HG03565 (cell line): ENCODE measurements around the gene CNGA3.
"Not testable (repeated sequence)": the region's sequence is repeated elsewhere in the genome, so short reads cannot be mapped to it uniquely, and the experiment has no call there.

Experiments
- ATAC-seq: cut with Tn5 transposase; IDR thresholded peaks from one replicate; pipeline ENCODE4 v1.9.1; 2021; ENCODE audit warnings: mild to moderate bottlenecking, moderate library complexity; ENCODE audit not compliant: unreplicated experiment

The CNGA3 gene

DNA sequence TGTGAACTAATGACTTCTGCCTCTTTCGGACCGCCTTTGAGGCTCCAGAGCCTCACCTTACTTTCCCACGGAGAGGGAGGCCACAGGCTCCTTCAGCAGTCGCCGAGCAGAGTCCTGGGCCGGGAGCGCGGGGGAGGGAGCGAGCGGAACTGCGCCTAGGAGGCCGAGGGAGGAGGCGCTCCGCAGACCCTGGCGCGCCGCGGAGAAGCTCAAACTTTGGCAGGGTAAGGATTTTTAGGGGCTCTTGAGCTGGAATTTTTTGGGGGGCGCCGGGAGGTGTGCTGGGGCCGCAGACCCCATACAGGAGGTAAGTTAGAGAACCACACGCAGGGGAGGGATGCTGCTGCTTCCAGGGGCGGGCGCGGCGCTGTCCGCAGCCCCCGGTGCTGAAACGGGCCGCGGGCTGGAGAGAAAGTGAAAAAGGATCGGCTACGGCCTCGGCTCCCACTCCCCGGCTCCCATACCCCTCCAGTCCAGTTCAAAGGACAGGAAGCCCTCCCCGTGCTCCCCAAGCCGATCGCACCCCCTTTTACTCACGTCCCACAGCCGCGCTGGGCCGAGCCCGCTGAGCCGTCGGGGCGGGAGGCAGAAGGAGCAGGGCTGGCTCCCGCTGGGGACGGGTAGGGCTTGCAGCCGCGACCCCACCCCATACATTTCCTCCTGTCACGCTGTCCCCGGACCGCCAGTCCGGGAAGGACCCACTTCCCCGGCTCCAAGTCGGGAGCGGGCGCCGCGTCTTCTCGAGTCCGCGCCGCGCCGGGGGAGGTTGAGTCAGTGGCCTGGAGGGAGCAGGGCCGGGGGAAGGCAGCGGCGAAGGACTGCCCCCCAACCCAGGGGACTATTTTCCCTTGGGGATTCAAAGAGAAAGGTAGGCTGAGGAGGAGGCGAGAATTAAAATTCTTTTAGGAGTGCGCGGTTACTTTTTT is at the start of gene CNGA3:
TSS of gene CNGA3 (plus strand) at position 146 of the 926 bp plus-strand sequence. CDS start 23,520 bp downstream, outside the sequence.
- ATAC-seq = no peak

DNA sequence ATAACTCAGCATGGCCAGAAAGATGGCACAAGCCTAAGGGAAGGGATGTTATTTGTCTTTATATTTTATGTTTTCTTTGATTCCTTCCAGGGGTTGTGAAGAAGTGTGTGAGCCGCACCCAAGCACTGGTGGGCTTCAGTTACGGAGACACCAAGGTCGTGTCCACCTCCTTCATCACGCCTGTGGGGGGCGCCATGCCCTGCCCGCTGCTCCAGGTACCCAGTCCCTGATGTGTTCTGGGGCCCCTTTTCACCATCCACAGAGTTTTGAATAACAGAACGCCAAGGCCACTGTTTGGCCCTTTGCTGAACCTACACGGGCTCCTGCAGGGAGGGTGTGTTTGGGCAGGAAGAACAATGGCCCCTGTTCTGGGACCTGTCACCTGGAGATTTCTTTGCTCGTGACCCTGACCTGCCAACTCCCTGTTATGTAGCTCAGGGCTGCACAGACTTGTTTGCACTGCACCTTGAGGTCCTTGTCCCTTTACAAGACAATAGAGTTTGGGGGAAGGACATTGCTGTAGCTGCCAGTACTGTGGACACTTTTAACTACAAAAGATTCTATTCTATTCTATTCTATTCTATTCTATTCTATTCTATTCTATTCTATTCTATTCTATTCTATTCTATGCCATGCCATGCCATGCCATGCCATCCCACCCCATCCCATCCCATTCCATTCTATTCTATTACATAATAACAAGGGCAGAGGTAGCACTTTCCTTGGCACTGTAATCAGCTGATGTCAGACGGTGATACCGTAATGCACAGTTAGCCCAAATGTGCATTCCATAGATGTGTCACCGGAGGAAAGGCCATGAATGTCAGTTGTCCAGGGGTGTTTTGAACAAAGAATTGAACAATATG is 48.2 kb upstream of the CNGA3 start:
- ATAC-seq = no peak

DNA sequence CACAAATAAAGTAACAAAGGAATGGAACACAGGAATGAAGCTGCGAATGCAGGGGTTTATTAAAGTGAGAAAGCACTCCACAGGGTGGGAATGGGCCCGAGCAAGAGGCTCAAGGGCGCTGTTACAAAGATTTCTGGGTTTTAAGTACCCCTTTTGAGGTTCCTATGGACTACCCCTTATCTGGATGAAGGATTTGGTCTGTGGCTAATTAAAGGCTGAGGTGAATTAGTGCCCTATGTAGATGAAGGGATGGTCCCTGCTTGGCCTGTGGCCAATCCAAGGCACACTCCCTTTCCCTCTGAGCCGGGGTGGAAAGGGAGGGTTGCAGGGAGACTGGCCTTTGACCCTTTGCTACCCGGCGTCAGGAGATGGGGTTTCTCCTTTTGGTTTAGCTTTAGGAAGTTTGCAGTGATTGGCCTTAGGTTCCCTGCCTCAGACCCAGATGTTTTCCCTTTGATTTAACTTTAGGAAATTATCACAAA is 47.5 kb upstream of the CNGA3 start:
- no peak for ATAC-seq

DNA sequence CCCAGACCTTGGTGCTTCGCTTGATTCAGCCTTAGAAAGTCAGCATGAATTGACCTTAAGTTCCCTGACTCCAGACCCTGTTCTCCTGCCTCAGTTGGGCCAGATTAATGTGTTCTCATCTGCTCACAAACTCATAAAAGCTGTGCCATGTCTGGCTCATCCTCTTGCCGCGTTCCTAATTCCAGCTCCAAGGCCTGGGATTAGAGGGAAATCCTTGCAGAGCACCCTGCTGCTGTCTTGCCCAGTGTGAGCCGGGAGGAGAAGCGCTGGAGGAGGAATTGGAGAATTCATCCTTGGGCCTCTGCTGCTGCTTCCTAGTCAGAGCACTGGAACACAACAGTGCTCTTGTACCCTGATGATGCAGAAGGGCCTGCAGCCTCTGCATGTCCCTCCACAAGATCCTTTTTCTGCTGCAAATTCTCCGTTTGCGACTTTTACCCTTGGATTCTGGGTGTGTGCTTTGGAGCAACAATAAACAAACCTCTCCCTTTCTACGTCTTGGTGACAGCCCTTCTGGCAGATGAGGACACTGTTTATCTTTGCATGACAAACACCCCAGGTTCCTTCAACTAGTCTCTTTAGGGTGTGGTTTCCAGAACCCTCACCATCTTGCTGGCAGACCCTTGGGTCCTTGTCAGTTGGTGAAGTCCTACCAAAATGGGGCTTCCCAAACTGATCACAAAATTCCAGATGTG is 46.9 kb upstream of the CNGA3 start:
- ATAC-seq = no peak

DNA sequence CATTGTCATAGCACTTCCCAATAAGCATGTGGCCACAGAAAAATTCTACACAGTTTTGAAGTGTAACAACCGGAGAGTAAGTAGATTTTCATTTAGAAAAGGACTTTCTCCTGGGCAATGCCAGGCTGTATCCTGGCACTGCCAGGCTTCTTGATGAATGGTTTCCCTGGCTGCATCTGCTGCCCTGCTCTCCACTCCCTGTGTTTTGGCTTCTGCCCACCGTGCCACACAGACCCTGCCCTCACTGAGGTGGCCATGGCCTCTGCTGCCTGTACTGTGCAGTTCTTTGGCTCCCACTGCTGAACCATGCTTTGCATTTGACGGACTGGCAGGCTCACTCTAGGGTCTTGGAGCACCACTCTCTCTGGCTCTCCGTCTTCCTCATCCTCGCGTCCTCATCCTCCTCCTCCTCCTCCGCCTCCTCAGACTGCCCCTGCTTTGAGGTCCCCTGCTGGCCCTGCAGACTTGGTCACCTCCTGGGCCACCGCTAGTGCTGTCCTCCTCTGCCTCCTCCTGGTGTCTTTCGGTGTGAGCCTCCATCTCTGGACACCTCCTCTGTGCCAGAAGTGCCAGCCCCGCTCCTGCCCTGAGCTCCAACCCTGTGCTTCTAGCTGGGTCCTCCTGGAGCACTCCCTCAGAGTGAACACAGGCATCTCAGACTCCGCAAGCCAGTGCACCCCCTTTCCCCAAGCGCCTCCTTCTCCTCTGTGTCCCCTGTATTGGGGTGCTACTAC is 45.9 kb upstream of the CNGA3 start:
- ATAC-seq = no peak

DNA sequence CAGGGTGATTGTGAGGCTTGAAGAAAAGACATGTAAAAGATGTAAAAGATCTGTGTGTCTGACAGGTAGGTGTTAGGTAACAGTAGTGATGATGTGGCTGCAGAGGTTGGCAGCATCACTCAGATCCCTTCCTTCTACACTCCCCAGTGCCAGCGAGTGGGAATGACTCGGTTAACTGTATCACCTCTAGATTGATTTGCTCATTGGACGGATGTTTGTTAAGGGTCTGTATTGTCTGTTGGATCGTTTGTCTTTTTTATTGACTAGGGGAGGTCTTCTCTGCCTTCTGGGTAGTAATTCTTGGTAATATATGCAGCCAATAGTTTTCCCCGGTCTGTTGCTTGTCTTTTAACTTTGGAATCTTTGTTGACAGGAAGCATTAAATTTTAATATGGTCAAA is 44.8 kb upstream of the CNGA3 start:
- ATAC-seq = no peak

DNA sequence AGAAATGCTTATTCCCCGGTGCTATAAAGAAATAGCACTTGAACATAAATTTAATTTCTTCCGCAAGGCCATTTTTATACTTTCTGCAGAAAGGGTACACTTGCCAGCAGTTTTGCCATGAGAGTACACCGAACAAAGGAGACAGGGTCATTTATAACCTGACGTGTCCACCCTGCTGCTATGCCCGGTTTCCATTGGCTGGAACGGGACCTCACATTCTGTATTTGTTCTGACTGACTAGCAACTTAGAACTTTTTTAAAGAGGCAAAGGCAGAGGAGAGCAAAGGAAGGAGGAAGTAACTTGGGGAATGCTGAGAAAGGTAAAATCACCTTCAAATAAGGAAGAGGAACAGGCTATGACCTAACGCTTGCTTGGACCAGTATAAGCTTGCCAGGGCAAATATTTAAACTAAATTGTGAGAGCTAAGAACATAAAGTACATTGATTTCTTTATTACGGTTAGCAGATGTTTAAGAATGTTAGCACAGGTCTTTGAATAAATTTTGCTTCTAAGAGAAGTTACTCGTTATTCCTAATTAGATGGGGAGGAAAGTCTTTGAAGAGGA is 39.0 kb upstream of the CNGA3 start:
- ATAC-seq = not testable (repeated sequence)

DNA sequence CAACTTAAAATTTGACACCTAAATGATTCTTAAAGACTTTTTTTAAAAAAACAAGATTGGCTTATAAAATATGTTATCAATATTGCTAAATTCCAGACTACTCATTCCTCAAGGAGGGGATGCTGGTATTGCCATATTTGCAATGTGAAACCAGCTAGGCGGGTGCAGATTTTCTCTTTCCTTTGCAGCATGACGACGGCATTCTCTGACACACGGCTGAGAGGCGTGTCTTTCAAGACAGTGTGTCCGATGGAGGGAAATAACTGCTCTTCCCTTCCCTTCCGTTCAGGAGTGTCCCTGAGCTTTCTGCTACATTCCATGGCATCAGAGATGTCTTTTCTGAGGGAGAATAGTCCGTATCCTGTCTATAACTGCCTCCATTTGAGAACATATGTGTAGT is 38.2 kb upstream of the CNGA3 start:
- ATAC-seq = no peak

DNA sequence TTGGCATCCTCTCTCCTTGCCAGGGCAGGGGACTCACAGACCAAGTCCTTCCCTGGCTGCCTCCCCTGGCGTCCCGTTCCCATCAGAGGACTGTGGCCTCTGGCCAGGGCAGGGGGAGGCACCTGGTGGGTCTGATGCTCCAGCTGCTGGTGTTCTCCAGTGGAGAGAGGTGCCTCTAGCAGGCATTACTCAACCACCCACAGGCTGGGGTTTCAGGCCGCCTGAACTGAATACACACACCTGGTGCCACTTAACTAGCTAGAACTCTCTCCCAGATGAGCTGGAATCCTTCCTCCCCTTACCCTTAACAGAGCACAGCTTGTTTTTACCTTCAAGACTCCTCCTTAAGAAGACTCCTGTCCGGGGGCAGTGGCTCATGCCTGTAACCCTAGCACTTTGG is 37.7 kb upstream of the CNGA3 start:
- no peak for ATAC-seq

DNA sequence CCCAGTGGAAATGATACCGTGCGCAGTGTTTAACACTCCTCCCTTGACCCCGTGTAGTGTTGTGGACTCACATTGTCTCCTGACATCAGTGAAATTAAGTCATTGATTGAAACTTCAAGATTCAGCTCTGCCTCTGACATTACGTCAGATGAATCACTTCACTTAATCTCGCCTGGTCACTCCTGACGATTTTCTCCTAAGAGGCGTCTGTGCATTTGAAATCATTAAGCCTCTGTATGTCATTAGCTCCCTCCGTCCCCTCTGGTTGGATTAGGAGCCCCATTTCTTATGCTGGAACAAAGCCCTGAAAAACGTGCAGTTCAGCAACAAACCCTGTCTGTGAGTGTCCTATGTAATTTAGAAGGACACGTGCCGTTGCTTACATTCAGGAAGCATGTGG is 36.7 kb upstream of the CNGA3 start:
- ATAC-seq = no peak

DNA sequence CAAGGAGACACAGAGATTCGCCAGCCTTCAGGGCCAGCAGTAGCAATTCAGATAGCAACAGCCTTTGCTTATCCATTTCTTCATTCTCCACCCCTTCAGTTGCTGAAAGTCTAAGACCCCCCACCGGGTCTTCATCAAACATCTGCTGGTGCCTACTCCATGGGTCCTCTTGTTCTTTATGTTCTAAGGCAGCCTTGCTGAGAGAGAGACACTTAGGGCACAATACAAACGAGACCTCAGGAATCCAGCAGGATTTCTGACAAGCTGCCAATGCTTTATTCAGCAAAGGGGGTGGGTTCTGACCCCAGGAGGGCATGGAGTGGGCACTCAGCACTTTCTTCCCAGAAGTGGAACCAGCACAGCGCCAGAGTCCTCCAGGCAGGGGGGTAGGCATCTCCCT is 36.2 kb upstream of the CNGA3 start:
- ATAC-seq = no peak

DNA sequence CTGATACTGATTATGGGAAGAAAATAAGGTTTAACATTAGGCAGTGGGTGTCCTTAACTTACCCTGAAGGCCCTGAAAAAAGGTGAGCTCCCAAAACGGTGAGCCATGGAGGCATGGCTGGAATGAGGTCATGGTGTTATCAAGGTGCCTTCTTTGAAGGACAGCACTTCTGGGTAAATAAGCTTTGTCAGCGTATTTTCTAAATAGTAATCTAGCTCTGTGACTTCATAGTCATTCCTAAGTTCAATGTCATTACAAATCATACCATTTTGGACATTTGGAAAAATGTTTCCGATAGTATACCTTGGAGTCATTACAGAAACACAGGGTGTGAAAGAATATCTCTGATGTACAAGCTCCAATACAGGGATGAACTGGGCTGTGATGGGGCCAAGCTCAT is 35.2 kb upstream of the CNGA3 start:
- ATAC-seq = no peak

DNA sequence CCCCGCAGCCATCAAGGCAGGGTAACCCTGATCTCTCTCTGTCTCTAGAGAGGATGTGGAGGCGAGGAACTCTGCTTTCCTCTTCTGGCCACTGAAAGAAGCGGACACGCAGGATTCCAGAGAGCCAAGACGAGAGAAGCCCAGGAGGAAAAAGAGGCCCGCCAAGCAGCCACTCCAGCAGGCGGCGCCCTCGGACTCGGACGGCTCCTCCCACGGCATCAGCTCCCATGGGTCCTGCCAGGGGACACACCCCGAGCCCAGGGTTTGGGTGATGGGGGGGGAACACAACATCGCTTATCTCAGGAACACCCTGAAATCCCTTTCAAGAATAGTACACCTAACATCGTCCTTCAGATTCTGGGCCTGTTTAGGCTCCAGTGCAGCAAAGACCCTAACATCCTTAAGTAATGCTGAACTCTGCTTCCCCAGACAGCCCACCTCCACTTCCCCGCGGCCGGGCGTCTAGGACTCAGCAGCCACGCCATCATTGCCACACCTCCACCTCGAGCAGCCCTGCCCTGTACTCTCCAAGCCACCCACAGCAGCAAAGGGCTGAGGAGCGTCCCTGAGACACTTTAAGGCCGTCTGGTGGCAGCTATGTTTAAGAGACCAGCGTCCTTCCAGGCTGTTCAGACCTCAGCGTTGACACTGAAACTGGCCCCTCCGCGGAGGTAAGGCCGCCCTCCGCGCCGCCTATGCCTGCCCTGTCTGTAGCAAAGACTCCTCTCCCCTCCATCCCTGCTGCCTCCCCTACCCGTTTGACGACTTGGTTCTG is 34.3 kb upstream of the CNGA3 start:
- no peak for ATAC-seq

DNA sequence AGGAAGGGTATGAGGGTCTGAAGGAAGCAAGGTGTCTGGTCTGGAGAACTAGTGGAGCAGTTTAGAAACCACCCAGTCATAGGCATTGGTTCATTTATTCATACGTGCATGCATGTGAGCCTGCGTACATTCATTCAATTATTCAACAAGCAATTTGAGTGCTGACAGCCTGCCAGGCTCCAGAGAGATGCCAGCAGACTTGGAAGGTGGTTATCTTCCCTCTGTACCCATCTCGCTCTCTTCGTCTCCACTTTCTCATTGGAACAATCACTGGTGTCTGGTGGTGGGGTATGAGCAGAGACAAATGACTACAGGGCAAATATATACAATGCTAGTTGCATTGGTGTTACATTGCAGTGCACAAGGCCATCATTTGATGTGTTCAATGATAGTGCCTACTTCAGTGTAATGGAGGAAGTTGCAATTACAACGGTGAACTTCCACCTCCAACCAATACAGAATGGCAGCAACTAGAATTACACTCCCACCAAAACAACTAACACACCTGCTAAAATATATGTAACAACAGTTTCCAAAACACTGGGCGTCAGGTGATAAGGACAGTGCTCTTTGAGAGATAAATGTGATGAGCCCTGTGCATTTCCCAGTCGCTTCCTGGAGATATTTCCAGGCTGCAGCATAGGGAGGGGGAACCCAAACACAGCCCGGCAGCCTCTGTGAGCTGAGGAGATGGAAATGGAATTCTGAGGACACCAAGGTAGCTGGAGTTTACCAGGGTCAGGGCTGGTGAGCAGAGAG is 32.6 kb upstream of the CNGA3 start:
- no peak for ATAC-seq

DNA sequence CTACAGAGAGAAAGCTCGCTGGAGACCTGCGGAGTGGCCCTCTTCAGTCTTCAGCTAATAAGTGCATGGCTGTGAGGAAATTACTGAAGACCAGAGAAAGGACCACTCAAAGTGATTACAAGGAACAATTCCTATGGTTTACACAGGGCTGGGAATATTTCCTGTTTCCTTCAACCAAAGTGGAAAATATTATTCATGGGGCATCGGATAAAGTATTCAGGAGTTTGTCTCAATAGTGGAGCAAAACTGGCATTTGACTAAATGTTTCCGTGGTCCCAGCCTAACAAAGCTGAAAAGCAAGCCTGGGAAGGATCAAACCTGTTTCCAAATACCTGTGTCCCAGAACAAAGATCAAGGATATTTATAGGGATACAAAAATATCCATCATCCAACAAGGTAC is 32.0 kb upstream of the CNGA3 start:
- no peak for ATAC-seq

DNA sequence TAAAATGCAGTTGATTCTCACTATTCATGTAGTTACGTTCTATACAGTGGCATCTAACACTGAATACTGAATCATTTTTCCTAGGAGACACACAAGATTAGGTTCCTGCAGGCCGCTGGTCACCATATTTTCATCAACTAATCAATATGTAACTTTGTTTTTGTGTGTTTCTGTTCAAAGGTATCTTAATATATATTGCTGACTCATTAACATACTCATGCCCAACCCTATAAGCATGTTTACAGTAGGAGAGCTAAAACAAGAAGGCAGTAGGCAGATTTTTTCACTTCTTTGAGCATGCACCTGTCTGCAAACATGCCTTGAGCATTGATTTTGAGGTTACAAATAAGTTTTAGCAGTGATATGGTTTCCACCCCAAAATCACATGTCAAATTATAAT is 30.3 kb upstream of the CNGA3 start:
- no peak for ATAC-seq

DNA sequence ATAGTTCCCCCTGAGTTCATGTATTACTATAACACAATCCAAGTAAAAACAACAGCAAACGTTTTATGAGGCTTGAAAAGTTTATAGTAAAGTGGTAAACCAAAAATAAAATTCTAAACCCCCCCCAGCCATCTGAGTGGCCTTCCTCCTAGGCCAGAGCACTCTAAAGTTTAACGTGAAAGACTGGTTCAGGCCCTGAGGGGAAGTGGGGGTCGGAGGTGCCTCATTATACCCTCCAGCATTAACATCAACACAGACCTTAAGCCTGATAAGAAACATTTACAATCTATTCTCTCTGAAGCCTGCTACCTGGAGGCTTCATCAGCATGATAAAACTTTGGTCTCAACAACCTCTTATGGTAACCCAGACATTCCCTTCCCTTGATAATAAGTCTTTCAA is 29.0 kb upstream of the CNGA3 start:
- ATAC-seq = no peak

DNA sequence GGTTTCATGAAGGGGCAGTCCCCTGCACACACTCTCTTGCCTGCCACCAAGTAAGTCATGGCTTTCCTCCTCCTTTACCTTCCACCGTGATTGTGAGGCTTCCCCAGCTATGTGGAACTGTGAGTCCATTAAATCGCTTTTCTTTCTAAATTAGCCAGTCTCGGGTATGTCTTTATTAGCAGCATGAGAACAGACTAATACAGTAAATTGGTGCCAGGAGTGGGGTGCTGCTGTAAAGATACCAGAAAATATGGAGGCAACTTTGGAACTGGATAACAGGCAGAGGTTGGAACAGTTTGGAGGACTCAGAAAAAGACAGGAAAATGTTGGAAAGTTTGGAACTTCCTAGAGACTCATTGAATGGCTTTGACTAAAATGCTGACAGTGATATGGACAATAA is 26.1 kb upstream of the CNGA3 start:
- ATAC-seq = not testable (repeated sequence)

DNA sequence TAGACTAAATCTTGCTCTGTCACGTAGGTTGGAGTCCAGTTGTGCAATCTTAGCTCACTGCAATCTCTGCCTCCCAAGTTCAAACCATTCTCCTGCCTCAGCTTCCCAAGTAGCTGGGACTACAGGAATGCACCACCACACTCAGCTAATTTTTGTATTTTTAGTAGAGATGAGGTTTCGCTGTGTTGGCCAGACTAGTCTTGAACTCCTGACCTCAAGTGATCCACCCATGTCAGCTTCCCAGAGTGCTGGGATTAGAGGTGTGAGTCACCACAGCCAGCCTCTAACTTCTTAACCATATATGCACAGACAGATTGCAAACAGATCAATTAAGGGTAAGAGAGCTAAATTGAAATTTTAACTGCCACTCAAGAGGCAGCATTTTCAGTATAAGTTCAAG is 22.1 kb upstream of the CNGA3 start:
- ATAC-seq = no peak
